HG02642 (cell line): ENCODE results near the gene LLCFC1.

Experiments used
- ATAC-seq: cut with Tn5 transposase; IDR thresholded peaks from one replicate; pipeline ENCODE4 v1.9.1; 2021; ENCODE audit warnings: mild to moderate bottlenecking; ENCODE audit not compliant: unreplicated experiment, poor library complexity

LLCFC1 gene

GRCh38 chr7:142935941-142936565 is 3.2 kb upstream of the LLCFC1 start:
- ATAC-seq: no peak

GRCh38 chr7:142938611-142939010 is 673 bp upstream of the LLCFC1 start:
- no peak for ATAC-seq

DNA sequence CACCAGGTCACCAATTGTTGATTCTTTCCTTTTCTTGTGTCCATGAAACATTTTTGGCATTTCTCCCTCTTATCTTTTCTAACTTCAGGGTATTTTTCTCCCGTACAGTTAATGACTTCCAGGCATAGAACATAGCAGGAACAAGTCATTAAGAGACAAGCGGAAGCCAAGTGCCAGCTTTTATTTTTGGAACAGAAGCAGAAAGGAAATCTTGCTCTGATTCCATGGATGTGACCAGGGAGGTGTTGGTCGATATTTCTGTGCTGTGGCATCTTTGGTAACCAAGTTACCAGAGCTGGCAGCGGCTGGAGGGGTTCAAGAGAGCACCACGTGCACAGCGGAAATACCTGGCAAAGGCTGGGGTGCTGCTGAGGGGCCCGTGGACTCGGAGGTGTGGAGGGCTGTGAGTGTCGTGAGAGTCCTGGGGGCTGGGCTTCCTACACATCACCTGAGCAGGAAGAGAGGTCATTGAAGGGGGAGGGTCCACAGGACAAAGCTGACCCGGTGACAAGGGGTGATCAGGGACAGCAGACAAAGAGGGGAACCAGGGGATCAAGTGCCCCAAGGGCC is 1.8 kb downstream of the LLCFC1 start:
- no peak for ATAC-seq

- ATAC-seq: no peak
Measured at GRCh38 chr7:142941541-142941940, 2.3 kb downstream of the LLCFC1 start.

DNA sequence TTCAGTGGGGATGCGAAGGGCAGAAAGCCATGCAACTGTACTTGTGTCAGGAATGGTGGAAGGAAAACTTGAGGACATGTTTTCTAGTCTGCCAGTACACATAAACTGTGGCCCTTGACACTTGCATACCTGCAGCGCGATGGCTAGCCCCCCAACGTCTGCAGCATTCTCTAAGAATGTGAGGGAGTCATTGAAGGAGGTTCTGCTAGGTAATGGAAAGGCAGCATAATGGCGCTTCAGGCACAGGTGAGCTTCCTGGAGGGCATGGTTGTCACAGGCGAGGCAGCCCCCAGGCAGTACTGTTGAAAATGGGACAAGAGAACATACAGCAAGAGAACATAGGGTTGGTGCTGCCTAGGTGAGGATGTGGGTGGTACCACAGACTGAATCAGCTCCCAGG is 3.5 kb downstream of the LLCFC1 start:
- ATAC-seq: no peak

- ATAC-seq: no peak
Measured at GRCh38 chr7:142943706-142944268, 4.5 kb downstream of the LLCFC1 start.

DNA sequence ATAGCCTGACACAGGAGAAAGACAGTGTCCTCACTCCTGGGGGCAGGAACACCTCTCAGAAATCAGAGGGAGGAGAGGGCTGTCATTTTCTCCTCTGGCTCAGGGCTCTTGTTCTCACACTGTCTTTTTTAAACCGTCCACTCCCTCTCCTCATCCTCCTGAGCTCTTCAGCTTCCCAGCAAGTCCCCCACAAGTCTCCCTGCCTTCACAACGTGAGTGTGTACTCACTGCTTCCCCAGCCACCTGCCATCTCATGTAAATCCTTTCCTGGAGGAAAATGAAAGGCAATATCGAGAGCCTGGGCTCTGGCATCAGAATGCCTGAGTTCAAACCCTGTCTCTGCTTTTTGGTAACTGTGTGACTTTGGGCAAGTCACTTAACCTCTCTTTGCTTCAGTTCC is 5.7 kb downstream of the LLCFC1 start:
- no peak for ATAC-seq

DNA sequence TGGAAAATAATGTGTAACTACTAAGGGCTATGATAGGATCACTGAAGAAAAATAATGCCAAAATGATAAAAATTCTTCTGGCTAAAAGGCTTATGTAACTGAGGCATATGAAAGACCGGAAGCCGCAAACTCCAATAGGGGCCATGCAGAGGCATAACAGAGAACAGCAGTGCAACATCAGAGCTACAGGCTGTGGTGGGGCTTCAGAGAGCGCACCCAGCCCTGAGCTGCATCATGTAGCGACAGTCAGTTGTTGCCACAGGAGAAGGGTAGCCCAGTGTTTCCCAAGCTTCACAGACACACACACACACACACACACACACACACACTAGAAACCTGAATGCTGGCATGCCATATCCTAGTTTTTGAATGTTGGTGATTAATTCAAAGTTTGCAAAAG is 9.3 kb downstream of the LLCFC1 start:
- ATAC-seq: no peak

DNA sequence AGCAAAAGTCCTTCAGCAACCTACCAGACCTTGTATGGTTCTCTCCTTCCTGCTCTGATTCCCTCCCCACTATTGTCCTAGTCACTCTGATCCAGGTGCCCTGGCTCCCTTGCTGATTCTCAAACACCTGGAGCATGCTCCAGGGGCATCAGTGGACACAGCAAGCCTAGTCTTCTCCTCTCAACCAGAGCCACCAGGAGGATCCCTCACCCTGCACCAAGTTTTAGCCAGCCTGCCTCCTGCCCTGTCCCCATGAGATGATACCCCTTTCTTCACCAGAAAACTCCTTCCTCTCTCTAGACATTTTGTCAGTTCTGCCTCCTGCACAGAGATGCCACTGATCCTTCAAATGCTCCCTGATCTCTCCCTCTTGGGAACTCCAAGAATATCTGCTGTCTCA is 11.0 kb downstream of the LLCFC1 start:
- no peak for ATAC-seq

DNA sequence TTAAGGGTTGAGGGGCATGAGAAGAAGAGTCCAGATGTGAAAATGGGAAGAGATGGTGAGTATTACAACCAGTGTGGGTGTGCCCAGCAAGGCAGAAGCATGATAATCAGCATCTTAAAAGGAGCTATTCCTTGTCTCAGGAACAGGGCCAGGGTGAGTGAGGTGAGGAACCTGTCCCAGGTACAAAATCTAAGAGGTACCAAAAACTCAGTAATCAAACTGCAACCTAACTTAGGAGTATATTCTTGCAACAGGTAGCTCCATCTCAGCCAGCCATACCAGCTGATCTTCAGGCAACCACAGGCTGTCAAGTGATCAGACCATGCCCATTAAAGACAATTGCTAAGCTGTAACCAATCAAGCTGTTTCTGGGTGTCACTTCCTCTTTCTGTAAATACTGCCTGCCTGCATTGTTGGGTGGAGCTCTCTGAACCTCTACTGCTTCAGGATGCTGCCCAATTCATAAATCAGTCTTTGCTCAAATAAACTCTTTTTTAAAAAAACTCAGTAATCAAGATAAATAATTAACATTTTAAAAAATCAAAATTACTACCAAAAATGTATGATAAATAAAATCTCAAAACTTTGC is 15.5 kb downstream of the LLCFC1 start:
- ATAC-seq: no peak

DNA sequence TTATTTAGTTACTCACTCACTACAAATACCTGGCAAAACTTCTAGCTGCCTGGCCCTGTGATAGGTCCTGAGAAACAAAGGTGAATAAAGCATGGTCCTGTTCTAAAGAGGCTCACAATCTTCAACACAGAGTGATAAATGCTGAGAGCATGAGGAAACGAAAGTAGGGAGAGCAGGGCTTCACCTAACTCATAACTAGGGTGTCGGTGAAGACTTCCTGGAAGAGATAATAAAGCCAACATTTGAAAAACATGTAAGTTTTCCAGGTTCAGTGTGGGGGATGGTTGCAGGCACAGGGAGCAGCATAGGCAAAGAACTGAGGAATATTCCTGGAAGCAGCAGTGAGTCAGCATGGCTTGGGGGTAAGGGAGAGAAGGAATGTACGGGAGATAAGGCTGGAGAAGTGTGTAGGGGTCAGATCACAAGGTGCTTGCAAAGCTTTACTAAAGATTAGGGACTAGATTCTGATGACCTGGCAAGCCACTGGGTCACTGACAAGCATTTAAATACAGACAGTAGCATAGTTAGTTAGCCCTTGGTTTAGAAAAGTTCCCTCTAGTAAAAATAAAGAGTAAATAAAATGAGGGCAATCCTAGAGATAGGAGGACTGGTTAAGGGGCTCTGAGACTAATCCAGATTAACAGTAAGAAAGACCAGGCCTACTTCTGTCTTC is 17.8 kb downstream of the LLCFC1 start:
- ATAC-seq: no peak

- no peak for ATAC-seq
Measured at GRCh38 chr7:142957723-142958122, 18.4 kb downstream of the LLCFC1 start.

DNA sequence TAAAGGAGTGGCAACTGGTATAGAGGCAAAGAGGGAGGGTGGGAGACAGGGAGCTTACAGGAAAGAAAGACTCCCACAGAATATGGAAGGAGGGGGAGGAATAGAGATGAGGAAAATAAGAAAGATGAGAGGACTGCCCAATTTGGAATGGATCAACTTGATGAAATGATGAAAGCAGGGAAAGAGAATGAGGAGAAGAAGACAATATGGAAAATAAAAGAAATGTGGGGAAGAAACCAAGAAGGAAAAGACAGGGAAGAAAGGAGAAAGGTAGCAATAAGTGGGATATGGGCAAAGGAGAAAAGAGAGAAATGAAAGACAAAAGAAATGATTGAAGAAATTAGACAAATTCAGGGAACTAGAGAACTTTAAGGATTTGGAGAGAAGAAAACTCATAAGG is 19.9 kb downstream of the LLCFC1 start:
- ATAC-seq: no peak

GRCh38 chr7:142960955-142961512 is 21.8 kb downstream of the LLCFC1 start:
- ATAC-seq: no peak

GRCh38 chr7:142961595-142961972 is 22.3 kb downstream of the LLCFC1 start:
- ATAC-seq: no peak

DNA sequence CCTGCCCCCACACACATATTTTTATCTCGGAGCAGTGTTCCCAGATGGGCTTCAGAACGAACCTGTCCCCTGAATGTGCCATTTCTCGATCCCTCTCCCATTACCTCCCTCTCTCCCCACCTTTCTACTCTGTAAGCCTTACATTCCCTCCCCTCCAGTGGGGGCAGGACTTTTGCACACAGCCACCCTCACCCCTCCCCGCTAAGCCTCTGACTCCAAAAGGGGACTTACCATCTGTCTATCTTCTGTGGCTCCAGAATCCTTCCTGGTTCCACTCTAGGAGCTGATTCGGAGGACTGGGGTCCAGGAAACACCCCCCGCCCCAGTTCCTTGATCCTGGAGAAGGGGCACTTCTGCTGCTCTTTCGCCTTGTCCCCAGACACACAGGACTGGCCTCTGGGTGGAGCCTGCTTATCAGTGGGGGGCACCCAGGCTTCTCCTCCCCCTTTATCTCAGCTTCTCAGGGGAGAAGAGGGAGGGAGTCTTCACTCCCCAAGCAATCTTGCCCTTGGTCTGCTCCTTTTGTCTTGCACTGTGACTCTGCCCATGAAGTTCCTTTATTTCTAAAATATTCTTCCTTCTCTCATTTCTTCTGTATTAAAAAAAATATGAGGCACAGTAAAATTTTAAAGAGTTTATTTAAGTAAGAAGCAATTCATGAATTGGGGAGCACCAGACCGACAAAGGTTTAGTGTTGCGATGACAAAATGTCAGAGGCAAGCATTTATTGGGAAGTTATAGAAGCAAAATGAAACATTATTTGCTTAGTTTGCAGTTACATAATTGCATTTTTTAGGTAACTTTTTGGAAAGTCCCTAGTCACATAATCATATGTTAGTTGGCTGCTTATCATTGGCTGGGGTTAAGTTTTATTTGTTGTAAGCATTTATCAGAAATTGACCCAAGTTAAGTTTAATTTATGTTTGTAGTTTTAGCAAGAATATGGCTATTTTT is 23.0 kb downstream of the LLCFC1 start, which contains the start of gene KEL:
KEL (minus strand) TSS at position 391 of the 954 bp plus-strand sequence; CDS start at position 234, 157 bp downstream.
- no peak for ATAC-seq

- no peak for ATAC-seq
Measured at GRCh38 chr7:142962991-142963390, 23.7 kb downstream of the LLCFC1 start.

DNA sequence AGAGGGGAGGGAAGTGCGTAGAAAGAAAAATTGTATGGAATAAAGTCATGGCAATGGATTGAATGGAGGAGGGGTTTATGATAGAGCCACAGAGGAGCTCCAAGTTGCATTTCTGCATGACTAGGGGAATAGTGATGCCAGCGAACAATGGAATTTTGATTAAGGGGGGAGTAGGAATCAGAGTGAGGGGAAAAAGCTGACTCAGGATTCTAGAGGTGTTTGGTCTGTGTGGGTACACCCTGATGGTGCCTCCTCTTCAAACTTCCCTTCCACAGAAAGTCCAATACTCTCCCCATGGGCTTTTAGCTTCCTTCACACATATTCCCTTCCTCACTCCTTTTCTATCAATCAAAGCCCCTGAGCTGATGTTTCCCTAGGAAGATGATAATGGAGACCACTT is 24.7 kb downstream of the LLCFC1 start:
- ATAC-seq: no peak

- no peak for ATAC-seq
Measured at GRCh38 chr7:142964502-142965246, 25.4 kb downstream of the LLCFC1 start.
